ENCODE results near the gene ZNF189. TPM values are rescaled to one million over a fixed set of nuclear protein-coding genes. Genes with fewer than 3 reads are reported as not detected.

Gene ZNF189
- total RNA-seq, 1 donor, result 10.4 TPM

DNA sequence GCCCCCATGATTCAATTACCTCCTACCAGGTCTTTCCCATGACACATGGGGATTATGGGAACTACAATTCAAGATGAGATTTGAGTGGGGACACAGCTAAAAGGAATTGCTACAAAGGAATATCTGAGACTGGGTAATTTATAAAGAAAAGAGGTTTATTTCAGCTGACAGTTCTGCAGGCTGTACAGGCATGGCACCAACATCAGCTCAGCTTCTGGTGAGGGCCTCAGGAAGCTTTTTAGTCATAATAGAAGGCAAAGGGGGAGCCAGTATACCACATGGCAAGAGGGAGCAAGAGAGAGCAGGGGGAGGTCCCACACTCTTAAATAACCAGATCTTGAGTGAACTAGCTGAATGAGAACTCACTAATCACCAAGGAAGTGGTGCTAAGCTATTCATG lies 48.1 kb downstream of the ZNF189 start:
- Histone ChIP-seq H3K27me3 (ENCODE audit: insufficient read depth, low read length) (peaks cover 51% of the 10 kb centered on the region), H3K4me3 (ENCODE audit: low read length) (no peak overlapping the region), H3K4me1 (ENCODE audit: insufficient read depth, low read length) (no peaks in the 10 kb centered on the region), H3K9me3 (ENCODE audit: low read depth, low read length) (no peaks in the 10 kb centered on the region)

DNA sequence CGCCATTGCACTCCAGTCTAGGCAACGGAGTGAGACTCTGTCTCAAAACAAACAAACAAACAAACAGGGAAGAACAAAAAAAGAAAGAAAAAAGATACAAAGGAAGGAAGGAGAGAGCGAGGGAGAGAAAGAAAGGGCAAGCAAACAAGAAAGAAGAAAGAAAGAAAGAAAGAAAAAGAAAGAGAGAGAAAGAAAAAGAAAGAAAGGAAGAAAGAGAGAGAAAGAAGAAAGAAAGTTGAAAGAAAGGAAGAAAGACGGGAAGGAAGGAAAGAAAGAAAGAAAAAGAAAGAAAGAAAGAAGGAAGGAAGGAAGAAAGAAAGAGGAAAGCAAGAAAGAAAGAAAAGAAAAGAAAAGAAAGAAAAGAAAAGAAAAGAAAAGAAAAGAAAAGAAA lies 50.0 kb downstream of the ZNF189 start:
- Histone ChIP-seq H3K4me3 (ENCODE audit: low read length) (no peak overlapping the region), H3K9me3 (ENCODE audit: low read depth, low read length) (no peaks in the 10 kb centered on the region), H3K27me3 (ENCODE audit: insufficient read depth, low read length) (peaks cover 51% of the 10 kb centered on the region), H3K4me1 (ENCODE audit: insufficient read depth, low read length) (no peaks in the 10 kb centered on the region)

- Histone ChIP-seq H3K9me3 (ENCODE audit: low read depth, low read length) (no peaks in the 10 kb centered on the region), H3K4me1 (ENCODE audit: insufficient read depth, low read length) (no peaks in the 10 kb centered on the region), H3K4me3 (ENCODE audit: low read length) (no peak overlapping the region), H3K27me3 (ENCODE audit: insufficient read depth, low read length) (peaks cover 51% of the 10 kb centered on the region)
These were observed 50.5 kb downstream of the ZNF189 start for GRCh38 chr9:101449071-101449721.

GRCh38 chr9:101450931-101451330 lies 52.3 kb downstream of the ZNF189 start:
- H3K4me1 ChIP-seq (ENCODE audit: insufficient read depth, low read length), result no peaks in the 10 kb centered on the region
- H3K27me3 ChIP-seq (ENCODE audit: insufficient read depth, low read length), result peaks cover 45% of the 10 kb centered on the region
- no peak overlapping the region for H3K4me3 ChIP-seq (ENCODE audit: low read length)
- no peaks in the 10 kb centered on the region for H3K9me3 ChIP-seq (ENCODE audit: low read depth, low read length)

DNA sequence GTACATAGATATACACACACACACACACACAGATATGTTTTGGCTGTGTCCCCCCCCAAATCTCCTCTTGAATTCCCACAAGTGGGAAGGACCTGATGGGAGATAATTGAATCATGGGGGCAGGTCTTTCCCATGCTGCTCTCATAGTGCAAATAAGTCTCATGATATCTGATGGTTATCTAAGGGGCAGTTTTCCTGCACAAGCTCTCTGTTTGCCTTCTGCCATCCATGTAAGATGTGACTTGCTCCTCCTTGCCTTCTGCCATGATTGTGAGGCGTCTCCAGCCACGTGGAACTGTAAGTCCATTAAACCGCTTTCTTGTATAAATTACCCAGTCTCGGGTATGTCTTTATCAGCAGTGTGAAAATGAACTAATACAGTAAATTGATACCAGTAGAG lies 52.8 kb downstream of the ZNF189 start:
- Histone ChIP-seq H3K4me3 (ENCODE audit: low read length) (no peak overlapping the region), H3K27me3 (ENCODE audit: insufficient read depth, low read length) (peaks cover 43% of the 10 kb centered on the region), H3K9me3 (ENCODE audit: low read depth, low read length) (no peaks in the 10 kb centered on the region), H3K4me1 (ENCODE audit: insufficient read depth, low read length) (no peaks in the 10 kb centered on the region)

DNA sequence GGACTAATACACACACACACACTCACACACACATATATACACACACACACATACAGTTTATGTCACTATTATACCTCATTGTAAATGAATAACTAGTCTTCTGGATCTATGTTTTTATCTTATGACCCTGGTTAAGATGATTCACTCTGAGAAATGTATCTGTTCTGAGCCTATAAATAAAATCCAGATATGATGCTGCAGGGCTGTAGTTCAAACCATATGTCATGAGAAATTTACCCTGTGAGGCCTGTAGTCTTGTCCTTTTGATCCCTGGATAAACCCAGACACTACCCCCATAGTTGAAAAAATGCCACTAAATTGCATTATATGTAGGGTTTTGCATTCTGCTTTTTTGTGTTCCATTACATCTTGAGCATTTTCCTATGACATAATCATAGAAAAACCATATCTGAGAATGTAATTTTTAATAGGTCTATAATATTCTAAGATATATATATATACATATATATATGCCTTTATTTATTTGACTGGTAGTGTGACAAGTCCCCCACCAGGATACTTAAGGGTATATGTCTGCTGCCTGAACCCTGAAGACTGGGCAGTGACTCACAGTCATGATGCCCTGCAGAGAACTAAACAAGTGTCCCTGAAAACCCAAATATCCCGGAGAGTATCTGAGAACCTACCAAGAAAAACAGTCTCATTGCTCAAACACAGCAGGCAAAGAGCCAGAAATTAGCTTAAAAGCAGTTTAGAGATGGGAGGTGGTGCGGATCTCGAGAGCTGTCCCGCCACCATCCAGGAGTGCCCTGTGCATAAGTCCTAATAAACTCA lies 55.3 kb downstream of the ZNF189 start:
- H3K4me1 ChIP-seq (ENCODE audit: insufficient read depth, low read length), result no peaks in the 10 kb centered on the region
- H3K9me3 ChIP-seq (ENCODE audit: low read depth, low read length), result no peaks in the 10 kb centered on the region
- peaks cover 23% of the 10 kb centered on the region for H3K27me3 ChIP-seq (ENCODE audit: insufficient read depth, low read length)
- H3K4me3 ChIP-seq (ENCODE audit: low read length), result no peak overlapping the region

GRCh38 chr9:101455656-101456240 lies 57.1 kb downstream of the ZNF189 start:
- no peak overlapping the region for H3K4me3 ChIP-seq (ENCODE audit: low read length)
- peaks cover 7% of the 10 kb centered on the region for H3K27me3 ChIP-seq (ENCODE audit: insufficient read depth, low read length)
- no peaks in the 10 kb centered on the region for H3K4me1 ChIP-seq (ENCODE audit: insufficient read depth, low read length)
- H3K9me3 ChIP-seq (ENCODE audit: low read depth, low read length), result no peaks in the 10 kb centered on the region

DNA sequence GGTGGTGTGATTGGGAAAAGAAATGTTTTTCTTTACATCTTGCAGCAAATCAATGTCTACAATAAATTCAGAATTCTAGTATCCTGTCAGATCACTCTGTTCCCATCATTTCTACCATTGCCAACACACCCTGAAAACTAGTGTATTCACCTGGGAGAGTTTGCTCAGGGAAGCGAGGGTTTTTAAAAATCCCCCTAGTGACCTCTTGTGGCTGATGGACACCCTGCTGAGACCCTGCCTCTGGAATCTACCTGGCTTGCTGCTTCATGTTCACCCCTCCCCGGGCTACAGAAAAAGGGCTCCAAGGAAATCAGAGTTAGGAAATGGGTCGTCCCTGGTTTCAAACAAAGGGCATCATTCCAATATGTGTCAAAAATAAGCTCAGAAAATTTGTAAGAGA lies 58.4 kb downstream of the ZNF189 start:
- H3K27me3 ChIP-seq (ENCODE audit: insufficient read depth, low read length), result no peaks in the 10 kb centered on the region
- no peaks in the 10 kb centered on the region for H3K9me3 ChIP-seq (ENCODE audit: low read depth, low read length)
- H3K4me3 ChIP-seq (ENCODE audit: low read length), result no peak overlapping the region
- no peaks in the 10 kb centered on the region for H3K4me1 ChIP-seq (ENCODE audit: insufficient read depth, low read length)

GRCh38 chr9:101458963-101459631 lies 60.4 kb downstream of the ZNF189 start:
- Histone ChIP-seq H3K4me1 (ENCODE audit: insufficient read depth, low read length) (no peaks in the 10 kb centered on the region), H3K9me3 (ENCODE audit: low read depth, low read length) (no peaks in the 10 kb centered on the region), H3K4me3 (ENCODE audit: low read length) (no peak overlapping the region), H3K27me3 (ENCODE audit: insufficient read depth, low read length) (no peaks in the 10 kb centered on the region)

Other genes with a start within 250 kb of the ZNF189 start
- 0.10 TPM for gene BAAT, start 13.8 kb upstream of the ZNF189 start, total RNA-seq
- 17.3 TPM for gene MRPL50, start 233 bp upstream of the ZNF189 start, total RNA-seq
- gene ALDOB, start 36.9 kb downstream of the ZNF189 start, total RNA-seq, result not detected
- gene RNF20, start 135.0 kb downstream of the ZNF189 start, total RNA-seq, result 12.7 TPM
- not detected for gene PPP3R2, start 196.1 kb downstream of the ZNF189 start, total RNA-seq

All from mononuclear cell (primary cell).